ENCODE measurements around the gene CHRNA3. TPM values are rescaled to one million over a fixed set of nuclear protein-coding genes. Genes with fewer than 3 reads are reported as not detected.

The CHRNA3 gene
- total and polyA plus RNA-seq, 7 experiments from 2014 or later = not detected

GRCh38 chr15:78597583-78597982 is 23.2 kb downstream of the CHRNA3 start:
- Mint-ChIP-seq H3K27ac (no peak overlapping the region), H3K27me3 (peaks cover 0 to 8% (median under 1%) of the 10 kb centered on the region in 5 donors), H3K4me3 (no peak overlapping the region), H3K4me1 (peaks cover 0 to 4% (median 0%) of the 10 kb centered on the region in 7 donors), H3K9me3 (no peaks in the 10 kb centered on the region), H3K36me3 (no peaks in the 10 kb centered on the region)
- Histone ChIP-seq H3K27me3 (ENCODE audit: control insufficient read depth in 2 of 2, insufficient read depth in 2 of 2, low read length in 2 of 2) (no peaks in the 10 kb centered on the region), H3K9me3 (ENCODE audit: control insufficient read depth in 2 of 3, low read length in 3 of 3) (no peaks in the 10 kb centered on the region), H3K4me3 (ENCODE audit: low read length) (no peak overlapping the region), H3K27ac (ENCODE audit: low read depth, low read length) (no peak overlapping the region), H3K4me1 (ENCODE audit: control insufficient read depth in 2 of 2, insufficient read depth in 2 of 2, low read length in 2 of 2) (no peaks in the 10 kb centered on the region), H3K36me3 (ENCODE audit: control insufficient read depth in 2 of 3, insufficient read depth in 3 of 3, low read length in 3 of 3) (no peaks in the 10 kb centered on the region)
- intact Hi-C loops (cut with micrococcal nuclease) = no loop called here
- POLR2A ChIA-PET = no interaction called here
- CTCF ChIA-PET = no interaction called here
- no peak for DNase-seq
- no peak for ATAC-seq

DNA sequence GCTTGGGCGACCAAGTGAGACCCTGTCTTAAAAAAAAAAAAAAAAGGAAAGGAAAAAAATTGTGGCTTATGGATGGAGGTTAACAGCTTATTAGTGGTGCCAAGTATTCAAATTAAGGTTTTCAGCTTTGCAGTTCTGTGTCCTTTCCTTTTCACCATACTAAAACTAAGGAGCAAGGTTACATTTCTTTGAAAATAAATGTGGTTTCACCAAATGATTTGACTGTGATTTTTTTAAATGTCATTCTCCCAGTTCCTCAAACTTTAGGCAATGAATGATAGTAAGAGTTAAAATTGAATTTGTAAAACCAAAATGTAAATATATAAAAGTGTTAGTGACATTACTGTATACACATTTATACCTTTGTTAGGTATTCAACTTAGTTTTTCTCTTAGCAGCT is 45.9 kb downstream of the CHRNA3 start:
- Mint-ChIP-seq H3K9me3 (peaks cover 0 to 1% (median 0%) of the 10 kb centered on the region in 11 donors), H3K27ac (no peak overlapping the region), H3K36me3 (no peaks in the 10 kb centered on the region), H3K4me1 (no peaks in the 10 kb centered on the region), H3K27me3 (peaks cover 0 to 12% (median 0%) of the 10 kb centered on the region in 5 donors), H3K4me3 (no peak overlapping the region)
- Histone ChIP-seq H3K36me3 (ENCODE audit: control insufficient read depth in 2 of 3, insufficient read depth in 3 of 3, low read length in 3 of 3) (no peaks in the 10 kb centered on the region), H3K27ac (ENCODE audit: low read depth, low read length) (no peak overlapping the region), H3K27me3 (ENCODE audit: control insufficient read depth in 2 of 2, insufficient read depth in 2 of 2, low read length in 2 of 2) (no peaks in the 10 kb centered on the region), H3K4me3 (ENCODE audit: low read length) (no peak overlapping the region), H3K4me1 (ENCODE audit: control insufficient read depth in 2 of 2, insufficient read depth in 2 of 2, low read length in 2 of 2) (no peaks in the 10 kb centered on the region), H3K9me3 (ENCODE audit: control insufficient read depth in 2 of 3, low read length in 3 of 3) (no peaks in the 10 kb centered on the region)
- ChIA-PET POLR2A (no interaction called here), CTCF (interaction anchor here (0.6 kb wide), 1 partner anchor 18 kb away, joined by 3 read pairs; no protein-coding TSS in a partner anchor)
- intact Hi-C loops (cut with micrococcal nuclease) = no loop called here
- no peak for ATAC-seq
- DNase-seq = no peak

DNA sequence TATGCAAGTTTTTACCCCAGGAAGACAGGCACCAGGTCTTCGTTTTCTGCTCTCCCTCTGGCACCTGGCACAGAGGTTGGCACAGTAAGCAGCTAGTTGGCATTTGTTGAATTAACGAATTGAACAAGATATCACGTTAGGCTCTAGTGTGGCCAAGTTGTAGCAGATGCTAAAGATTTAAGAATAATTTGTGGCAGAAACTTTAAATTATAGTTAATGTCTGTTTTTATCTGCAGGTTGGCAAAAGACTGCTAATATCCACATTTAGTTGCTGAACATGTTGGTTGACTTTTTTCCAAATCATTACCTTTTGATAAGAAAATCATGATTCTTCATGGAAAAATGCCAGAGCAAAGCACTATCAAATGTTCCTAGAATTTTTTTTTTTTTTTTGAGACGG is 47.4 kb downstream of the CHRNA3 start:
- Mint-ChIP-seq H3K4me1 (no peaks in the 10 kb centered on the region), H3K27ac (no peak overlapping the region), H3K9me3 (peaks cover 0 to 1% (median 0%) of the 10 kb centered on the region in 11 donors), H3K36me3 (no peaks in the 10 kb centered on the region), H3K27me3 (peaks cover 0 to 12% (median 4%) of the 10 kb centered on the region in 5 donors), H3K4me3 (no peak overlapping the region)
- ATAC-seq (no peak), DNase-seq (no peak)
- H3K36me3 ChIP-seq (ENCODE audit: control insufficient read depth in 2 of 3, insufficient read depth in 3 of 3, low read length in 3 of 3) = no peaks in the 10 kb centered on the region
- ChIA-PET POLR2A (no interaction called here), CTCF (no interaction called here)
- intact Hi-C loops (cut with micrococcal nuclease) = no loop called here
- H3K27ac ChIP-seq (ENCODE audit: low read depth, low read length) = no peak overlapping the region
- no peak overlapping the region for H3K4me3 ChIP-seq (ENCODE audit: low read length)
- no peaks in the 10 kb centered on the region for H3K27me3 ChIP-seq (ENCODE audit: control insufficient read depth in 2 of 2, insufficient read depth in 2 of 2, low read length in 2 of 2)
- no peaks in the 10 kb centered on the region for H3K4me1 ChIP-seq (ENCODE audit: control insufficient read depth in 2 of 2, insufficient read depth in 2 of 2, low read length in 2 of 2)
- no peaks in the 10 kb centered on the region for H3K9me3 ChIP-seq (ENCODE audit: control insufficient read depth in 2 of 3, low read length in 3 of 3)

- peaks cover 0 to 3% (median 0%) of the 10 kb centered on the region in 11 donors for H3K9me3 Mint-ChIP-seq
- CTCF ChIA-PET = no interaction called here
Observed at GRCh38 chr15:78571382-78571781, 49.4 kb downstream of the CHRNA3 start.

DNA sequence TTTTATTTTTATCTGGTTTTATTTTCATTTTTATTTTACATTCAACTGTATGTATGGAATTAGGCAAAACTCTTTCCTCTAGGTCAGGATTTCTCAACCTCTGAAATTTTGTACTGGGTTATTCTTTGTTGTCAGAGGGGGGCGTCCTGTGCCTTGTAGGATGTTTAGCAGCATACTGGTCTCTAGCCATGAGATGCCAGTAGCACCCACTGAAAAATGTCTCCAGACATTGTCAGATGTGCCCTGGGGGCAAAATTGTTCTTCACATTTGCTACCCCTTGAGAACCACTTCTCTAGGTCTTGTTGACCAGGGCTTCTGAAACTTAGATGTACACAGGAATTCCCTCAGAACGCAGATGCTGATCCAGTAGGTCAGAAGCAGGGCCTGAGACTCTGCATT is 50.1 kb downstream of the CHRNA3 start:
- H3K27ac Mint-ChIP-seq = no peak overlapping the region
- DNase-seq = no peak
- Histone ChIP-seq H3K27ac (ENCODE audit: low read depth, low read length) (no peak overlapping the region), H3K9me3 (ENCODE audit: control insufficient read depth in 2 of 3, low read length in 3 of 3) (no peaks in the 10 kb centered on the region), H3K4me1 (ENCODE audit: control insufficient read depth in 2 of 2, insufficient read depth in 2 of 2, low read length in 2 of 2) (peaks cover 6 to 8% of the 10 kb centered on the region in 2 donors), H3K36me3 (ENCODE audit: control insufficient read depth in 2 of 3, insufficient read depth in 3 of 3, low read length in 3 of 3) (no peaks in the 10 kb centered on the region), H3K27me3 (ENCODE audit: control insufficient read depth in 2 of 2, insufficient read depth in 2 of 2, low read length in 2 of 2) (peaks cover 0 to 6% of the 10 kb centered on the region in 2 donors), H3K4me3 (ENCODE audit: low read length) (no peak overlapping the region)
- CTCF ChIA-PET = no interaction called here
- H3K4me3 Mint-ChIP-seq = no peak overlapping the region
- intact Hi-C loops (cut with micrococcal nuclease) = no loop called here
- peaks cover 0 to 2% (median 0%) of the 10 kb centered on the region in 11 donors for H3K9me3 Mint-ChIP-seq
- ATAC-seq = no peak
- POLR2A ChIA-PET = no interaction called here
- peaks cover 0 to 14% (median 9%) of the 10 kb centered on the region in 7 donors for H3K4me1 Mint-ChIP-seq
- peaks cover 6 to 24% (median 18%) of the 10 kb centered on the region in 5 donors for H3K27me3 Mint-ChIP-seq
- no peaks in the 10 kb centered on the region for H3K36me3 Mint-ChIP-seq

More at GRCh38 chr15:78571382-78571781, 49.4 kb downstream of the CHRNA3 start:
- Histone ChIP-seq H3K27ac (ENCODE audit: low read depth, low read length) (no peak overlapping the region), H3K9me3 (ENCODE audit: control insufficient read depth in 2 of 3, low read length in 3 of 3) (no peaks in the 10 kb centered on the region), H3K4me1 (ENCODE audit: control insufficient read depth in 2 of 2, insufficient read depth in 2 of 2, low read length in 2 of 2) (peaks cover 0 to 3% of the 10 kb centered on the region in 2 donors), H3K27me3 (ENCODE audit: control insufficient read depth in 2 of 2, insufficient read depth in 2 of 2, low read length in 2 of 2) (no peaks in the 10 kb centered on the region), H3K36me3 (ENCODE audit: control insufficient read depth in 2 of 3, insufficient read depth in 3 of 3, low read length in 3 of 3) (no peaks in the 10 kb centered on the region), H3K4me3 (ENCODE audit: low read length) (no peak overlapping the region)
- Mint-ChIP-seq H3K4me3 (no peak overlapping the region), H3K36me3 (no peaks in the 10 kb centered on the region), H3K4me1 (peaks cover 0 to 8% (median 4%) of the 10 kb centered on the region in 7 donors), H3K27me3 (peaks cover 6 to 25% (median 13%) of the 10 kb centered on the region in 5 donors), H3K27ac (no peak overlapping the region)
- POLR2A ChIA-PET = no interaction called here
- ATAC-seq (no peak), DNase-seq (no peak)
- intact Hi-C loops (cut with micrococcal nuclease) = no loop called here

GRCh38 chr15:78567531-78567930 is 53.3 kb downstream of the CHRNA3 start:
- ATAC-seq = no peak
- intact Hi-C loops (cut with micrococcal nuclease) = no loop called here
- Mint-ChIP-seq H3K9me3 (peaks cover 0 to 2% (median 0%) of the 10 kb centered on the region in 11 donors), H3K27ac (no peak overlapping the region), H3K36me3 (no peaks in the 10 kb centered on the region), H3K4me1 (peaks cover 13 to 26% (median 20%) of the 10 kb centered on the region in 7 donors), H3K4me3 (peak overlapping the region in 2 of 10 donors; percentile 6 to 9), H3K27me3 (peaks cover 6 to 35% (median 21%) of the 10 kb centered on the region in 5 donors)
- Histone ChIP-seq H3K27me3 (ENCODE audit: control insufficient read depth in 2 of 2, insufficient read depth in 2 of 2, low read length in 2 of 2) (peaks cover 0 to 6% of the 10 kb centered on the region in 2 donors), H3K4me3 (ENCODE audit: low read length) (no peak overlapping the region), H3K36me3 (ENCODE audit: control insufficient read depth in 2 of 3, insufficient read depth in 3 of 3, low read length in 3 of 3) (no peaks in the 10 kb centered on the region), H3K27ac (ENCODE audit: low read depth, low read length) (no peak overlapping the region), H3K4me1 (ENCODE audit: control insufficient read depth in 2 of 2, insufficient read depth in 2 of 2, low read length in 2 of 2) (peaks cover 6 to 14% of the 10 kb centered on the region in 2 donors), H3K9me3 (ENCODE audit: control insufficient read depth in 2 of 3, low read length in 3 of 3) (no peaks in the 10 kb centered on the region)
- POLR2A ChIA-PET = no interaction called here
- DNase-seq = no peak
- CTCF ChIA-PET = interaction anchor here (0.6 kb wide), 1 partner anchor 1442 kb away, joined by 8 read pairs; no protein-coding TSS in a partner anchor
